ACHN (cell line): ENCODE measurements around the gene ADAM11.
A peak's percentile ranks its signal among the peaks of the same experiment; 100 is the strongest.
"Not testable (repeated sequence)": the region's sequence is repeated elsewhere in the genome, so short reads cannot be mapped to it uniquely, and the experiment has no call there.

Experiments used
- DNase-seq: peaks from one replicate; pipeline ENCODE4 v3.0.0-alpha.2; 2015
- in situ Hi-C: cut with HindIII; loops from 2 replicates; pipeline ENCODE4 v1.10.0; 2017; ENCODE audit warnings: low sequenced_read_pairs, low pct_ligation_motif_present, low pct_unique_long_range_greater_than_20kb

ADAM11 gene

GRCh38 chr17:44758414-44759085 is at the start of gene ADAM11:
ADAM11 (plus strand) TSS chr17:44758988; CDS start chr17:44759200, 212 bp downstream.
- in situ Hi-C loops: loop anchor here (25.0 kb wide), 1 partner anchor 104 kb away; no protein-coding TSS in a partner anchor
- no peak for DNase-seq

- in situ Hi-C loops: no loop called here
Measured at GRCh38 chr17:44719444-44719843, 39.3 kb upstream of the ADAM11 start.

GRCh38 chr17:44722254-44722653 is 36.5 kb upstream of the ADAM11 start:
- no peak for DNase-seq
- in situ Hi-C loops: no loop called here

More at GRCh38 chr17:44719444-44719843, 39.3 kb upstream of the ADAM11 start:
- no peak for DNase-seq

GRCh38 chr17:44726121-44726520 is 32.7 kb upstream of the ADAM11 start:
- in situ Hi-C loops, DNase-seq: not testable (repeated sequence)

GRCh38 chr17:44733753-44734152 is 25.0 kb upstream of the ADAM11 start:
- in situ Hi-C loops: no loop called here
- DNase-seq: peak; percentile 41

GRCh38 chr17:44734272-44734671 is 24.5 kb upstream of the ADAM11 start:
- in situ Hi-C loops: no loop called here

GRCh38 chr17:44736551-44737240 is 22.1 kb upstream of the ADAM11 start:
- in situ Hi-C loops: no loop called here
- no peak for DNase-seq

More at GRCh38 chr17:44734272-44734671, 24.5 kb upstream of the ADAM11 start:
- DNase-seq: no peak

- in situ Hi-C loops: no loop called here
- peak; percentile 82 for DNase-seq
Measured at GRCh38 chr17:44738214-44738906, 20.4 kb upstream of the ADAM11 start.

- in situ Hi-C loops: no loop called here
- no peak for DNase-seq
Measured at GRCh38 chr17:44741316-44741715, 17.5 kb upstream of the ADAM11 start.

GRCh38 chr17:44745301-44745700 is 13.5 kb upstream of the ADAM11 start:
- DNase-seq: no peak
- in situ Hi-C loops: no loop called here

GRCh38 chr17:44745738-44746137 is 13.1 kb upstream of the ADAM11 start:
- DNase-seq, in situ Hi-C loops: not testable (repeated sequence)

- in situ Hi-C loops: no loop called here
- no peak for DNase-seq
Measured at GRCh38 chr17:44747566-44747965, 11.2 kb upstream of the ADAM11 start.

GRCh38 chr17:44749076-44749979 is 9.5 kb upstream of the ADAM11 start:
- in situ Hi-C loops: no loop called here
- DNase-seq: no peak

- in situ Hi-C loops: loop anchor here (25.0 kb wide), 1 partner anchor 112 kb away; no protein-coding TSS in a partner anchor
Measured at GRCh38 chr17:44749980-44750318, 8.8 kb upstream of the ADAM11 start.

GRCh38 chr17:44751331-44751730 is 7.5 kb upstream of the ADAM11 start:
- in situ Hi-C loops: loop anchor here (25.0 kb wide), 1 partner anchor 111 kb away; no protein-coding TSS in a partner anchor
- no peak for DNase-seq

More at GRCh38 chr17:44749980-44750318, 8.8 kb upstream of the ADAM11 start:
- DNase-seq: no peak

GRCh38 chr17:44751806-44752205 is 7.0 kb upstream of the ADAM11 start:
- in situ Hi-C loops: loop anchor here (25.0 kb wide), 1 partner anchor 110 kb away; no protein-coding TSS in a partner anchor
- no peak for DNase-seq

GRCh38 chr17:44752953-44753861 is 5.6 kb upstream of the ADAM11 start:
- no peak for DNase-seq
- in situ Hi-C loops: loop anchor here (25.0 kb wide), 1 partner anchor 109 kb away; no protein-coding TSS in a partner anchor
